Amniotic stem cell (primary cell): ENCODE measurements around the gene CHST11.

Source experiments
- DNase-seq: peaks from one replicate; lab custom pipeline; 2025; lab: John Stamatoyannopoulos, UW

CHST11 gene

GRCh38 chr12:104720339-104721038, 263.7 kb downstream of the CHST11 start:
- no peak for DNase-seq

GRCh38 chr12:104721039-104721405, 264.3 kb downstream of the CHST11 start:
- DNase-seq = no peak

- DNase-seq = no peak
Observed at GRCh38 chr12:104721936-104722335, 265.2 kb downstream of the CHST11 start.

- DNase-seq = no peak
Observed at GRCh38 chr12:104722601-104723534, 266.1 kb downstream of the CHST11 start.

- DNase-seq = no peak
Observed at GRCh38 chr12:104723895-104724294, 267.1 kb downstream of the CHST11 start.

- no peak for DNase-seq
Observed at GRCh38 chr12:104724992-104725585, 268.3 kb downstream of the CHST11 start.

GRCh38 chr12:104725610-104726009, 268.9 kb downstream of the CHST11 start:
- no peak for DNase-seq

- DNase-seq = no peak
Observed at GRCh38 chr12:104727726-104728465, 271.1 kb downstream of the CHST11 start.

- DNase-seq = no peak
Observed at GRCh38 chr12:104729091-104729490, 272.3 kb downstream of the CHST11 start.

GRCh38 chr12:104729610-104730446, 273.1 kb downstream of the CHST11 start:
- DNase-seq = no peak

GRCh38 chr12:104730763-104731162, 274.0 kb downstream of the CHST11 start:
- DNase-seq = no peak

GRCh38 chr12:104733717-104734175, 277.0 kb downstream of the CHST11 start:
- no peak for DNase-seq

- no peak for DNase-seq
Observed at GRCh38 chr12:104734541-104735095, 277.9 kb downstream of the CHST11 start.

GRCh38 chr12:104735801-104736200, 279.1 kb downstream of the CHST11 start:
- DNase-seq = no peak

- peak; percentile 87 for DNase-seq
Observed at GRCh38 chr12:104736307-104736706, 279.6 kb downstream of the CHST11 start.

GRCh38 chr12:104737113-104737512, 280.4 kb downstream of the CHST11 start:
- no peak for DNase-seq

GRCh38 chr12:104737791-104738301, 281.1 kb downstream of the CHST11 start:
- DNase-seq = no peak

- DNase-seq = no peak
Observed at GRCh38 chr12:104738331-104738730, 281.6 kb downstream of the CHST11 start.

- DNase-seq = no peak
Observed at GRCh38 chr12:104738776-104739642, 282.3 kb downstream of the CHST11 start.

GRCh38 chr12:104740668-104741067, 283.9 kb downstream of the CHST11 start:
- DNase-seq = no peak
